Inferior parietal cortex (tissue), 1 donor: ENCODE data around the gene TTC7B.
A peak's percentile ranks its signal among the peaks of the same experiment; 100 is the strongest.
"Not testable (repeated sequence)": the region's sequence is repeated elsewhere in the genome, so short reads cannot be mapped to it uniquely, and the experiment has no call there.

Source experiments
- DNase-seq: peaks from one replicate; pipeline ENCODE4 v3.0.0-alpha.2; 2016; ENCODE audit errors: extremely low spot score

TTC7B gene

DNA sequence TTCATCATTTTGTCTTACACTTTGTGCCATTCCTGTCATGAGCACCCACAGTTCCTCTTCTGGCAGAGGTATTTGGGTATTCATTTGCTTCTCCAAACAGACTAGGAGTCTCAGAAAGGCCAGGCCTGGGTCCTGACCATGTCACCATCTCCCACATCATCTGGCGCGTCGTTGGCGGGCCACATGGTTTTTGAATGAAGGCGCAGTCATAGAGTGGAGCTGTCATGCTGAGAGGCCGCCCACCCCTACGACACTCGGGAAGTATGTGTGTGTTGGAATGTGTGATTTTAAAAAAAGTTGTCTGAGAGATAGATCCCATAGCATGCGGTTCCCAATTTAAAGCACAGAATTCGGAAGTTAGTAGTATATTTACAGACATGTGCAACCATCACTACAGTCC is 15.6 kb upstream of the TTC7B start:
- DNase-seq, result no peak

DNA sequence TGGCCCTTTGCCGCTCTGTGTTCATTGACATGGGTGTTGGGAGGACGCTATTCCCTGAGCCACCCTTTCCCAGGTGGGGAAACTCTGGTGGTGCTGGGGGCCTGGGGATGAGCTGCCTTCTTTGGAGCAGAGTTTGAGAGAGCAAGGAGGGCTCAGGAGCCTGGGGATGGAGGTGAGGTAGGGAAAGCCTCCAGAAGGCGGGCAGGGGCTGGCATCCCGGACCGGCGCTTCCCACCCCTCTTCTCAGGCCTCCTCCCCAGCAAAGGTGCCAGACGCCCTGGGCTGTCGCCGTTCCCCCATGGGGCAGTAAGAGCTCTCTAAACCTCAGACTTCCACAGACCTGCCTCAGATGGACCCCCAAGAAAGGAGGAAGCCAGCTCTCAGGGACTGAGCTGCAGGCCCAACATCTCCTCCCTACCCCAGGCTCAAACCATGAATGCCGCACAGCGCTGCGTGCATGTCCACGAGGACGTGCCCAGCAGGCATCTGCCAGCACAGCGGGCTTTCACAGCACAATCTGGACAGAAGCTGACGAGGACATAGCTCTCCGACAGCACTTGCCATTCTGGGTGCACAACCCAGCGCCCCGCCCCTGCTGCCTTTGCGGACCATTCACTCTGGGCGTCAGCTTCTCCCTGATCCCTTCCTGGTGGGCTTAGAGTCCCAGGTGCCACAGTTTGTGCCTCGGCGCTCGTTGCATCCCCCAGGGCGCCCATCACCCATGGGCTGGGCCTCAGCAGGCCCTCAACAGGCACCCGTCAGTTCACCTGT is 14.9 kb upstream of the TTC7B start:
- no peak for DNase-seq

DNA sequence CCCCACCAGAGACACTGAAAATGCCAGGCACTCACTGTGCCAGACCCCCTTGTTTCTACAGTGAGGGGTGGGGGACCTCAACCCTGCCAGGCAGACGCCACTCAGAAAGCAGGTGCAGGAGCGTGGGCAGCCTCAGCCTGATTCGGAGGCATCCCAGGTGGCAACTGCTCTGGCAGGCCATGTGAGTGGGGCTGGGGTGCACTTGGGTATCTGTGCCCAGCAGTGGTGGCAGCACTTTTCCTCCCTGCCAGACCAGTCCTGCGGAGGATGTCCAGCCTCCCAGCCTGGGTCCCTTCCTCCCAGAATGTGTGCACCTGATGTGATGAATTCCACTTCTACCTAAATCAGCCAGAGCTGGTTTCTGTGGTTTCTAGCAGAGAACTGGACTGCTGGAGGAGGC is 13.4 kb upstream of the TTC7B start:
- DNase-seq, result no peak

DNA sequence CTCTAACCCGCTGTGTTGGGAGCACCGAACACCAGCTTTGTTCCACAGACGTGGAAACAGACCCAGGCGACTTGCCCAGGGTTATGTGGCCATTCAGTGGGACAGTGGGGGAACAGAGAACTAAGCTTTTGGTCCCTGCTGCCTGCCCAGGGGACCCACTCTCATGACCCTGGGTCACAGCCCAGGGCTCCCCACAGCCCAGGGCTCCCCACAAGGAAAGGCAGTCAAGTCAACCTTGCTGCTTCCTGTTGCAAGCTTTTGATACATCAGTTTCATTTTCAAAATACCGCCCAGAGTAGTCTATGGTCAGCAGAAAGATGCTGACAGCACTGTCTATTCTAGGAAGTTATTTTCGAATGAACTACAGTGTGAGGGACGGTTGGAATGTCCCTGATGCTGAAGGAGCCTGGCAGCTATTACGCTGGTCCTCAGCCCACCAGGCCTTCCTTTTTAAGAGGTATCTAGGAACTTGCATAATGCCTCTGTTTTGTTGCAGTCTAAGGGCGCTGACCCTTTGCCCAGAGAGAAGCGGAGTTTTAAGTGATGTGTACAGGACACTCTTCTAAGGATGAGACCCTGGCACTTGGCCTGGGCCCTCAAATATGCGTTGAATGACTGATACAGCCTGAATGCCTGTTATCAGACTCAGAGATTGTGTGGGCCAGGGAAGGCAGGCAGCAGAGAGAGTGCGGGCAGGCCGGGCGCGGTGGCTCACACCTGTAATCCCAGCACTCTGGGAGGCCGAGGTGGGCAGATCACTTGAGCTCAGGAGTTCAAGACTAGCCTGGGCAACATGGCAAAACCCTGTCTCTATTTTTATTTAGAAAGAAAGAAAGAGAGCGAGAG is 12.6 kb upstream of the TTC7B start:
- DNase-seq, result no peak

DNA sequence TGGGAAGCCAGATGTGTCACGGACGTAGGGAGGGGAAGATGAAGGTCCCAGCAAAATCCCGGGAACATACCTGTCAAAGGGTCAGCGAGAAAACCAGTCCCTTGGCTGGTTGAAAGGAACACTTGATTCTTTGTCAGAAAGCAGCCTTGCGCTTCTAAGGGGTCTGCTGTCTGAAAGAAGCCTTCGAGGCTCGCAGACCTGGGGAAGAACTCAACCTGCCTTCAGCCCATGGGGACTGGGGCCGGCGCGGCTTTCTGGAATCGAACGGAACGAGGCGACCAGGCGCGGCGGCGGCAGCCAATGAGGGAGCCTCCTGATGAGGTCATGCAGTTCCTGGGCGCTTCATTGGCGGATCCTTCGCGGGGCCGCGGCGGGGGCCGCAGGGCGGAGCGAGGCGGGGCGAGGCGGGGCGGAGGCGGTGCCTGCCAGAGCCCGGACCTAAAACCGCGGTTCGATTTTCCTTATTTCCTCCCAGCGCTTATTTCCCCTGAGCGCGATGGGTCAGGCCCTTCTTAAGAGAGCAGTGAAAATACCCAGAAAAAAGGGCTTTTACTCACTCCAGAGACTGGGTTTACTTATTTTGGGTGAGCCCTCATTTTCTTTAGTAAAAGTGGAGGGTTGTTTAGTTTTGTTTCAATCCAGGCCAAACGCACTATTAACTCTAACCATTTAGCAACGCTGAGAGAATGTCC is 11.8 kb upstream of the TTC7B start:
- peak; percentile 93 for DNase-seq

DNA sequence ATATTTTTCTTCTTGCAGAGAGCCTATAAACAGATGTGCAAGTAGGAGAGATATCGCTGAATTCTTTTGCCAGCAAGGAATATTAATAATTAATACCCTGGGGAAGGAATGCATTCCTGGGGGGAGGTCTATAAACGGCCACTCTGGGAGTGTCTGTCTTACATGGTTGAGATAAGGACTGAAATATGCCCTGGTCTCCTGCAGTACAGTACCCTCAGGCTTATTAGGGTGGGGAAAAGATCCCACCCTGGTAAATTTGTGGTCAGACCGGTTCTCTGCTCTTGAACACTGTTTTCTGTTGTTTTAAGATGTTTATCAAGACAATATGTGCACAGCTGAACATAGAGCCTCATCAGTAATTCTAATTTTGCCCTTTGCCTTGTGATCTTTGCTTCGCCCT is 7.3 kb upstream of the TTC7B start:
- not testable (repeated sequence) for DNase-seq

DNA sequence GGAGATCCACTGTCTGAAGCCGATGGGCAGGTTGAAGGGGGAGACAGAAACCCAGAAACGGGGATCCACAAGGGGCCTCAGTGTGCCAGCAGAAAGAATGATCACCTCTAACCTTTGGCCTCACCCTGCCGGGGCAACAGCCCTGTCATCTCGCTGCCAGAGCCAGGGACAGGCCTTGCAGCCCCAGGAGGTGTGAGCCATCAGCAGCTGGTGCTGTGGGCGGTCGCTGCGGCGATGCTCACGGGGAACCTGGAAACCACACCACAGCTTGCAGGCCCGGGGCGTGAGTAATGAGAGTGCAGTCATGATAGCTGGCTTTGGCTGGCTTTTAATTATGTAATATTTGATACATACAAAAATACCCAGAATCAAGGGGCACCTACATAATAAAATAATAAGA is 4.7 kb upstream of the TTC7B start:
- no peak for DNase-seq

DNA sequence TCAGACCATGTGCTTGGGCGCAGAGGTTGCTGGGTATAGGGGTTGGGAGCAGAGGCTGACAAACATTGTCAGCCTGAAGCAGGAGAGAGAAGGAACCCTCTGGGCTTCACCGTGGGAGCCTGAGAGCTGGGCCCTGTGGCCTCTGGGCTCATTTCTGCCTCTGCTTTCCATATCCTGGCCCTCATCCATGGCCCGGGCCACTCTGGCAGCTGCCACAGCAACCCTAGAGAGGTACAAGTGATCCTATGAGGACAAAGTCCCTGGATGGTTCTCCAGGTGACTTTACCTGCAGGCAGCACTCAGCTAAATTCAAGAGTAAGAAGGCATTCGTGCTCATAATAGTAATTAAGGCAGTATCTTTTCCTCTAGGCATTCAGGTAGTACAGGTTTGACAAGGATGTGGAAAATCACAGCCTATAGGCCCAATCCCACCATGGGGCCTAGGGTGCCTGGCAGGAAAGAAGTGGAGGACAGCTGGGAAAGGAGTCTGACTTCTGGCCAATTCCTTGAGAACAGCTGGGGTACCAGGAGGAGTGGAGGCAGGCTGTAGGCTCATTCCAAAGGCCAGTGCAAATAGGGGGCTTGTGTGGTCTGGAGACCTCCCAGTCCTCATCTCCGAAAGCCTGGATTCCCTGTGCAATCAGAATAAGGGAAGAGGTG is 3.6 kb upstream of the TTC7B start:
- DNase-seq, result no peak

DNA sequence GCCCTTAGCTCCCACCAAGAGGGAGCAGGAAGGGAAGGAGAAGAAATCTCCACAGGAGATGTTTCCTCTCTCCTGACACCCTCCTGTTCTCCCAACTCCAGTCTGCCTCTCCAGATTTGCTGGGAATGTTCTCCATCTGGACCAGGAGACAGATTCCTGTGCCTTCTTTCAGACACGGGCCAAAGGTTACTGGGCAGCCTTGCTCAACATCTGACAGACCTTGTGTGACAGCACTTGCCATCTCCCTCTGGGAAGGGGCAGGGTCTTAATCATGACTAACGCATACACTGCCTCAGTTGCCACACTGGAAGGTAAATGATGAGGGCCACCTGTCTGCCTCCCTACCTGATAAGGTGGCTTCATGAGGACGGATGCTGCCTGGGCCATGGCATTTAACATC is 2.5 kb upstream of the TTC7B start:
- no peak for DNase-seq

DNA sequence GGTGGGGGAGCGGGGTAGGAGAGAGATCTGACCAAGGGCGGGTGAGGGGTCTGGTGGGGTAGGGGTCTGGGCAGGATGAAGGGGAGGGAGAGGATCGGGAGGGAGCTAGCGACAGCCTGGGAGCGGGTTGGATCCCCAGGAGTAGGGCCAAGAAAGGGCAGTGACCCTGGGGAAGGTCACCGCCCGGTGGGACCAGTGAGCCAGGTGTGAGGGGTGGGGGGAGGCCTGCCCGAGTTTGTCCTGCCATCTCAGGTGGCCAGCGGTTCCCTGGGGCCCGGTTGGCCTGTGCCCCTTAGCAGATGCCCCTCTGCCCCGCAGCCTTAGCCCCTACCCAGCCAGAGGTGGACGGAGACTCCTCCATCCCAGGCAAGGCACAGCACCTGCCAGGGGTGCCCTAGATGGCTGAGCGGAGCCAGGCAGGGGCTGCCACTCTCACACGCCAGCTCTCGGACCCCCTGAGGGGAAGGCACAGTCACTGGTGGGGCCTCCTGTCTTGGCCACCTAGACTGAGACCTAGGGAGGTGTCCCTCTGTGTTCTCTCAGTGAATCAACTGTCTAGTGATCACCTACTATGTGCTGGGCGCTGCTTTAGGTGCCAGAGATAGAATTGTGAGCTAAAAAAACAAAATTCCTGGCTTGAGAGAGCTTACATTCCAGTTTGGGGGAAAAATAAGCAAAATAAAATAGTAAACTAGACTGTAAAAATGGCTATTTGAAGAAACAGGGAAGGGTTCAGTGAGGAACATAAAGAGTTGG is 629 bp upstream of the TTC7B start:
- no peak for DNase-seq

DNA sequence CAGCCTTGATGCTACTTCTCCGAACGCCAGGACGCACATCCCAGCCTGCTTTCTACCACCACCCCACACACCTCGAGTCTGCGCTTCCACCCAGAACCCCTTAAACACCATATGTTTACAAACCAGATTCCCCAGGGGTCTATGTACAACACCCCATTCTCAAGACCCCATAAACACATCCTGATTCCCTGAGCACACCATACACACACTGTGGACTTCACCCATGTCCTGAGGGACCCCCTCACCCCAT is 733 bp downstream of the TTC7B start:
- DNase-seq, result no peak

DNA sequence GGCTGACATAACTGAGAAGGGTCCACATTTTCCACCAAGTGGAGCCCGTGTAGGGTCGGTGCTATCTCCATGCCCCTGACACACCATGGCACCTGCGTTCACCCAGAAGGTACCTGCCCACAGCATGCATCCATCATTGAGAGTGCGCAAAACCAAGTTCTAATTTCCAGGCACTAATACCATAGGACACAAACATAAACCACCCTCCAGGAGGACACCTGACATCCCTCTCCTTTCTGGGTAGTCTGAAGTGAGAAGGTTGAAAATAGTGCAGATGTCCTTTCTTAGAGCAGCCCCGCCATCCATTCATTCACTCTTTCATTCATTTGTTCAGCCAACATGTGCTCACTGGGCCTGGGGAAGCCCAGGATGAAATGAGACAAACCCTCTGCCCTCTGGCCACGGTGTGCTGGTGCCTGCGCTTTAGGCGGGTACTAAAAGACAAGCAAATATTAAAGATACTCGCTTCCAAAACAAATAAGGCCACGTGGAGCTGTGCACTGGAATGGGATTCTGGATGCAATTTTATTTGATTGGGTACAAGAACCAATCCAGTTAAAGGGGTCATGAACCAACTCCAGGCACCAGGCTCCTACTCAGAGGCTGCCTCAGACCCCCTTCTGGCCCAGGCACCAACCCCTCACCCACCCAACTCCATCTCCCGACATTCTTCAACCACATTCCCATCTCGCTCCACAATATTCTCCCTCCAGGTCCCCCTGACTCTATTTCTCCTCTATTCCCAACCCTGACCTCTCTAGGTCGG is 1.2 kb downstream of the TTC7B start:
- DNase-seq, result no peak

DNA sequence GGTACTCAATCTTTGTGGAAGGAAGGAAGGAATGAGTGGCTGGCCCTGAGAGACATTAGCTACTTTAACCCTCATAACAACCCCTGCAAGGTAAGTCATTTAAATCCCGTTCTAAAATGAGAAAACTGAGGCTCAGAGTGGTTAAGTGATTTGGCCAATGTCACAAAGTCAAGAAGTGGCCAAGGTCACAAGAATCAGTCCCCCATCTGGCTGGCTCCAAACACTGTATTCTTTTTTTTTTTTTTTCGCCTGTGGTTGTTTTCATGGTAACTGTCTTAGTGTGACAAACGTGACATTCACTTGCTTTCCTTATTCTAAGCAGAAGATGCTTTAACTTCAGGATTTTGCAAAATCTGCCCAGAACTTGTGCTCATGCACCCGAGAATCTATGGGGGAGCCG is 2.8 kb downstream of the TTC7B start:
- no peak for DNase-seq

DNA sequence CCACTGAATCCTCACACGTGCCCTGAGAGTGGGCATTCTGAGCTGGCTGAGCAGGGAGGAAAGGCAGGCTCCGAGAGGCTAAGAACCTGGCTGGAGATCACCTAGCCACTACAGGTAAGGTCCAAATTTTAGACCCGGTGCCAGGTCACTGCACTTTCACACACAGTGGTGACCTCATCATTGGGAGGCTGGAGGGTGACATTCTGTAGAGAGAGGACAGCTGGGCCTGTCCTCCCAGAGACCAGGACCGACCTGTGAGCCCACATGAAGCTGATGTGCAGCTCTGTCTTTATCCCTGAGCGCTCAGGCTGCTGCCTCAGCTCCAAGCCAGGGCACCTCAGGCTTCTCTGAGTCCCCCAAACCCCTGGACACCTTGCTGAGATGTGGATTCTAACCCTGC is 4.1 kb downstream of the TTC7B start:
- no peak for DNase-seq

DNA sequence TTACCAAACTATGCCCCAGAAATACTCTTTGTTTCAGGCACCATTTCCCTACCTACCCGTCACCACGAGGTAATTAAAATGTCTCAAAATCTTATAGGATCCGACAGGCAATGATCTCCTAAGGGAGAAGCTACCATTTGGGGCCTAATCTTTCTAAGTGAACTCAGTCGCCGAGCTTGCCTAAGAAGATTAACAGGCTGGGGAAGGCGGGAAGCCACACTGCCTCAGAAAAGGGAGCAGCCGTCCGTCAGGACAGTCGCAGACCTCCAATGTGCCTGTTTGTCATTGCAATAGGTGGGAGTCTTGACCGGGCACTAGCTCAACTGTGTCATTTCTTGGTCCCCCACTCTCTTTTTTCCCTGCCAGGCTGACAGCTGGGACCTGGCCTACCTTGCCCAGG is 4.6 kb downstream of the TTC7B start:
- no peak for DNase-seq

DNA sequence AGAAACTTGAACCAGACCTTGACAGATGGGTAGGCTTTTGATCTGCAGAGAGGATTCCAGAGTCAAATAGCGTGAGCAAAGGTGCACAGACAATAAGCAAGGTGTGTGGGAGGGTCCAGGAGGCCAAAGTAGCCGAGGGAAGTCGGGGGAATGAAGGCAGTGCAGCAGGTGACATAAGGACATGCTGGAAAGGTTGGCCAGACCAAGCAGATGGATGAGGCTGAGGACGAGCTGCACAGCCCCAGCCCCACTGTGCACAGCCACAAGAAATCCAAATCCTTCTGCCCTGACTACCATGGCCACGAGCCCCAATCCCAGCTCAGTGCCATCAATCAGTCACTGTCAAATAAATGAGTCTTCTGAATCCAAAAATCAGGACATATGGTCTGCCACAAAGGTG is 5.4 kb downstream of the TTC7B start:
- DNase-seq, result no peak

DNA sequence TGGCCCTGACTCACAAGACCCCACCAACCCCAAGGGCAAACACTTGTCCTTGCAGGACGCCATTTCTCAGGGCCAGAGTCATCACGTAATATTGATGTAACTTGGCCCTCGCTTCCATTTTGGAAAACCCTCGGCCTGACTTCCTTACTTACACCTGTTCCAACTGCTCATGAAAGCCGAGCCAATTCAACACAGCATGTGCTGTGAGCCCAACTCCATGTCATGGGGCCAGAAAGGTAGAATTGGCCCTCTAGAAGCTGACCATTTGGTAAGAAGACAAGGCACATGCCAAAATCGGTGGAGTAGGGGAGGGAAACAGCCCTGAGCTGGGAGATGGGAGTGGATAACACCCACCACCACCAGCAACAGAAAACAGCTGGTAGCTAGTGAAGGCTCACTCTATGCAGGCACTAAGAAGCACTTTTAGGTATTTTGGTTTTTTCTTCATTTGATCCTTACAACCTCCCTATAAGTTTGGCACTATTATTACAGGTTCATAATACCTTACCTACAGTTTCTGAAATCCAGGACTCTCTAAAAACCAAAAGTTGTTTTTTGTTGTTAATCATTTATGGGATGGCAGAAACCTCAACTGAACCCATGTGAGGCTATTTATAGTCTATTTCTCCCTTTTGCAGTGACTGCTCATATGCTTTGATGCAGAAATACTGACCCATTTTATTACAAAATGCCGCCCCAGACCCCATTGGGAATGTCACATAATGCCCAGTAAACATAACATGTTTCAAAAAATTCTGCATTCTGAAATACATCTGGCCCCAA is 6.5 kb downstream of the TTC7B start:
- DNase-seq, result no peak

DNA sequence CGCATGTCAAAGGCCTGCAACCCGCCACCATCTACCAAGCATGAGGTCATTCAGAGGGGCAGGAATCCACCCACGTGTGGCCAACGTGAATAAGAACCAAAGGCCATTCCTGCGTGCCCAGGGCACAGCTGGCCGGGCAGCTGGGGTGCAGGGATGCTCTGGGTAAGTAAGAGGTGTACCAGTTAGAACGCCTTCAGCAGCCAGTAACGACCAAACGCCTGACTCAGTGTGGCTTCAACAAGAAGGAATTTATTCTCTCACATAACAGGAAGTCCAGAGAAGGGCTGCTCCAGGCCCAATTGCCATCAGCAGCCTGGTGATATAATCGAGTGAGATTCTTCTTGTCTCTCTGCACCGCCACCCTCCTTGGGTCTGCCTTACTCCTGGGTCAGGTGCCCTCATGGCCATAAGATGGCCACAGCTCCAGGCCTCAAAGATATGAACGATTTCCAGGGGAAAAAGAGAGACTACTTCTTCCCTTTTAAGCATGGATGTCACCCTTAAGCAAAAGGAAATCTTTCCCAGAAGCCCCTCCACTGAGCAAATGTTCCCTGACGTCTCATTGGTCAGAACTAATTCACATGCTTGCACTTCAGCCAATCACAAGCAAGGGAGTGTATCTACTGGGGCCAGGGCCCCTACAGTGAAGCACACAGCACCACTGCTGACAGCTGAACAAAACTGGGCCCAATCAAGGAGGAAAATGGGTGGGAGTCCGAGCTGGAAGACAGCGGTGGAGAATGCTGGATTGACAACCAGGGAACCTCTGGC is 7.3 kb downstream of the TTC7B start:
- DNase-seq, result no peak

DNA sequence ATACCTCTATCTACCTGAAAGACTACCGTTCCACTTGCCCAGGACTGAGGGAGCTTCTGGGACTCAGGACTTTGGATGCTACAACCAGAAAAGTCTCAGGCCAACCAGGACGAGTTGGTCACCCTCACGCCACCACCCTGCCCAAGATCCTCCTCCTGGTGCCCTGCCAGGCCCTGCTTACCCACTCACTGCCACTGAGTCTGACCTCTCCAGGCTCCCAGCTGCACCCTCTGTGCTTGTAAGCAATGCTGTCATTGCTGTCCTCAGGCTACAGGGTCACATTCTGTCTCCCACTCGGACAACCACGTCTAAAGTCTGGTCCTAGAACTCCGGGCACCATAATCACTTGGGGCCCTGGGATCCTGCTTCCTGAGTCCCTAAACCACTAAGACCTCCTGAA is 9.2 kb downstream of the TTC7B start:
- no peak for DNase-seq
